Caco-2 (cell line): ENCODE measurements around the gene NUSAP1. TPM values are rescaled to one million over a fixed set of nuclear protein-coding genes. Genes with fewer than 3 reads are reported as not detected.

Source experiments
- BruUV-seq: library from RNA; stranded (reverse); fragments of 400-500 nt; replicated peaks from 2 replicates; lab custom pipeline; 2021; lab: Mats Ljungman, UMichigan
- CTCF ChIA-PET: fragments of 300-600 bp; sonication (Branson Sonifier 250); formaldehyde crosslinking; loops from one replicate; lab custom pipeline; 2022; ENCODE audit warnings: antibody characterized with exemption; lab: Charles Lee
- POLR2A ChIA-PET: fragments of 300-600 bp; sonication (Branson Sonifier 250); formaldehyde crosslinking; loops from one replicate; lab custom pipeline; 2022; ENCODE audit warnings: antibody characterized with exemption; lab: Charles Lee
- DNase-seq, 2 experiments: peaks; one replicate each; pipeline versions ENCODE4 v3.0.0 to v3.0.0-alpha.2; 2020 to 2022
- H3K27me3 ChIP-seq: replicated peaks from 2 replicates; pipeline ENCODE4 v1.6.0; 2011; ENCODE audit warnings: low read length; ENCODE audit not compliant: control insufficient read depth, insufficient read depth
- H3K36me3 ChIP-seq: 2 replicates; pipeline ENCODE4 v1.5.1; 2011; ENCODE audit warnings: low read length; ENCODE audit not compliant: control insufficient read depth, insufficient read depth
- H3K4me1 ChIP-seq: fragments of 250-450 bp; sonication (Bioruptor Pico); 2 replicates; pipeline ENCODE4 v1.5.1; 2020; ENCODE audit warnings: mild to moderate bottlenecking
- H3K4me3 ChIP-seq: 2 replicates; pipeline ENCODE4 v1.5.1; 2011; ENCODE audit warnings: low read depth, mild to moderate bottlenecking, control low read depth, low read length
- H3K9me3 ChIP-seq: fragments of 250-450 bp; sonication (Bioruptor Pico); 2 replicates; pipeline ENCODE4 v1.5.1; 2020; ENCODE audit warnings: mild to moderate bottlenecking, moderate library complexity
- H3K27ac Mint-ChIP-seq: one replicate; pipeline ENCODE4 v1.8.0; 2022; ENCODE audit warnings: mixed read lengths; ENCODE audit not compliant: unreplicated experiment
- H3K27me3 Mint-ChIP-seq: one replicate; pipeline ENCODE4 v1.8.0; 2022; ENCODE audit warnings: mixed read lengths; ENCODE audit not compliant: insufficient read depth, unreplicated experiment
- H3K36me3 Mint-ChIP-seq: one replicate; pipeline ENCODE4 v1.8.0; 2022; ENCODE audit warnings: mild to moderate bottlenecking, mixed read lengths; ENCODE audit not compliant: insufficient read depth, unreplicated experiment
- H3K4me1 Mint-ChIP-seq: one replicate; pipeline ENCODE4 v1.8.0; 2022; ENCODE audit warnings: low read depth, mixed read lengths; ENCODE audit not compliant: unreplicated experiment
- H3K4me3 Mint-ChIP-seq: one replicate; pipeline ENCODE4 v1.8.0; 2022; ENCODE audit warnings: mild to moderate bottlenecking, moderate library complexity, mixed read lengths; ENCODE audit not compliant: unreplicated experiment
- H3K9me3 Mint-ChIP-seq: one replicate; pipeline ENCODE4 v1.8.0; 2022; ENCODE audit warnings: mixed read lengths; ENCODE audit not compliant: unreplicated experiment
- intact Hi-C: fragments of 100-400 bp; cut with micrococcal nuclease; formaldehyde crosslinking; loops from one replicate; pipeline ENCODE4 v1.10.0; 2022; ENCODE audit not compliant: unreplicated experiment
- total RNA-seq: library from RNA; stranded (reverse); gene quantifications from 2 replicates; pipeline ENCODE4 v1.2.3, GENCODE V29; 2022
- TF ChIP-seq, protein P1 (sequence below), 2 experiments: fragments of 200-600 bp in 1 of 2; IDR thresholded peaks; 1 replicate in 1 of 2; 2 replicates in 1 of 2; pipeline versions ENCODE4 v1.5.1 to v1.8.0; 2011 to 2022; ENCODE audit warnings: antibody characterized with exemption in 1 of 2, control low read depth in 1 of 2, inconsistent platforms in 1 of 2, low read depth in 1 of 2, low read length in 1 of 2, mild to moderate bottlenecking in 1 of 2, moderate library complexity in 1 of 2; ENCODE audit not compliant: insufficient read depth in 1 of 2, severe bottlenecking in 1 of 2, unreplicated experiment in 1 of 2

The NUSAP1 gene
- total RNA-seq, 1 experiment from 2014 or later = 106 TPM

DNA sequence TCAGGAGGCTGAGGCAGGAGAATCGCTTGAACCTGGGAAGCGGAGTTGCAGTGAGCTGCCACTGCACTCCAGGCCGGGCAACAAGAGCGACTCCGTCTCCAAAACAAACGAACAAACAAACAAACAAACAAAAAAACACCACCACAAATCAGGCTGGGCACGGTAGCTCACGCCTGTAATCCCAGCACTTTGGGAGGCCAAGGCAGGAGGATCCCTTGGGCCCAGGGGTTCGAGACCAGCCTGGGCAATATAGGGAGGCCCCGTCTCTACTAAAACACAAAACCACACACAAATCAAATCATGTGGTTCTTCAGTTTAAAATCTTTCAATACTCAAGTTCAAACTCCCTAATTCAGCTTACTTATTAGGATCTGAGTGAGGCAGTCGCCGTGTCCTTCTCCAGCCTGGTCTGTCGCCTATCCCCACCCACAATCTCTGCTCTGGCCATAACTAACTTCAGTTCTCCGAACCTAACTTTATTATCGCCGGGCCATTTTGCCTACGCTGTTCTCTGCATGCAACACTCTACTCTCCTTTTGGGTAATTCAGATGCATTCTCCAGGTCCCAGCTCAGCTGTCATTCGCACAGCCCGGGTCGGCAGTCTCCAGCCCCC, 83.6 kb downstream of the NUSAP1 start:
- Mint-ChIP-seq H3K4me1 (no peaks in the 10 kb centered on the region), H3K9me3 (no peaks in the 10 kb centered on the region), H3K4me3 (peak overlapping the region; percentile 95), H3K27me3 (no peaks in the 10 kb centered on the region), H3K27ac (peak overlapping the region; percentile 94), H3K36me3 (peaks cover 17% of the 10 kb centered on the region)
- POLR2A ChIA-PET = interaction anchor here (0.6 kb wide), 1 partner anchor 322 kb away, joined by 4 read pairs; no protein-coding TSS in a partner anchor
- TSS peak; percentile 92 for BruUV-seq
- Histone ChIP-seq H3K36me3 (no peaks in the 10 kb centered on the region), H3K4me3 (peak overlapping the region; percentile 94), H3K4me1 (no peaks in the 10 kb centered on the region), H3K27me3 (no peaks in the 10 kb centered on the region), H3K9me3 (no peaks in the 10 kb centered on the region)
- TF ChIP-seq, protein P1, sequence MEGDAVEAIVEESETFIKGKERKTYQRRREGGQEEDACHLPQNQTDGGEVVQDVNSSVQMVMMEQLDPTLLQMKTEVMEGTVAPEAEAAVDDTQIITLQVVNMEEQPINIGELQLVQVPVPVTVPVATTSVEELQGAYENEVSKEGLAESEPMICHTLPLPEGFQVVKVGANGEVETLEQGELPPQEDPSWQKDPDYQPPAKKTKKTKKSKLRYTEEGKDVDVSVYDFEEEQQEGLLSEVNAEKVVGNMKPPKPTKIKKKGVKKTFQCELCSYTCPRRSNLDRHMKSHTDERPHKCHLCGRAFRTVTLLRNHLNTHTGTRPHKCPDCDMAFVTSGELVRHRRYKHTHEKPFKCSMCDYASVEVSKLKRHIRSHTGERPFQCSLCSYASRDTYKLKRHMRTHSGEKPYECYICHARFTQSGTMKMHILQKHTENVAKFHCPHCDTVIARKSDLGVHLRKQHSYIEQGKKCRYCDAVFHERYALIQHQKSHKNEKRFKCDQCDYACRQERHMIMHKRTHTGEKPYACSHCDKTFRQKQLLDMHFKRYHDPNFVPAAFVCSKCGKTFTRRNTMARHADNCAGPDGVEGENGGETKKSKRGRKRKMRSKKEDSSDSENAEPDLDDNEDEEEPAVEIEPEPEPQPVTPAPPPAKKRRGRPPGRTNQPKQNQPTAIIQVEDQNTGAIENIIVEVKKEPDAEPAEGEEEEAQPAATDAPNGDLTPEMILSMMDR (IDR thresholded peaks at IDR 0.05; ENCODE audit: insufficient read depth in 1 of 2, low read depth in 1 of 2, low read length in 1 of 2, severe bottlenecking in 1 of 2, unreplicated experiment in 1 of 2) = no peak
- intact Hi-C loops = no loop called here
- CTCF ChIA-PET = no interaction called here
- DNase-seq = no peak

DNA sequence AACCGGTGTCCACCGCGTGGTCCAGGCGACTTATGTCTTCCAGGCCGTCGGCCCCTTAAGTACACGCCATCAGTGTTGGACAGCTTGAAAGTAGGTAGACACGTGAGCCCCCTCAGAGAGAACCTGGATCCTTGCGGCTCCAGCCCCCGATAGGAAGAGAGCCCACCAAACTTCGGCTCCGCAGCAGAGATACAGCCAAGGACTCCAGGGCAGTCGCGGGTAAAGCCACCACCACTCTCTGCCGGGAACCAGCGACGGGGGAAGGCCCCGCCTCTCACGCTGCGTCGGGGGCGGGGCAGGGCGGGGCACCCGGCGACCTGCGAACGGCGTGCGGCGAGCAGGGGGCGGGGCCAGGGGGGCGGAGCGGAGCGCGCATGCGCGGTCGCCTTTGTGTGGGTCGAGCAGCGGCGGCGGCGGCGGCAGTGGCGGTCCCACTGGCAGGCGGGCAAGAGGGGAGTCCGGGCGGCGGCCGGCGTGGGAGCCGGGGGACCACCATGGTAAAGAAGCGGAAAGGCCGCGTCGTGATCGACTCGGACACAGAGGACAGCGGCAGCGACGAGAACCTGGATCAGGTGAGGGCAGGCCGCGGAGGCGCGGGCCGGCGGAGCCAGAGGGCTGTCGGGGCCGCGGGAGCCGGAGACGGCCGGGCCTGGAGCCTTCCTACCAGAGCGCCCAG, 84.2 kb downstream of the NUSAP1 start, which contains the start of gene RTF1:
Gene RTF1, plus strand, starts transcription at position 354 of the 676 bp plus-strand sequence. Its CDS starts 21 bp downstream, at position 375.
- DNase-seq = peak; percentile 91 to 97
- no peaks in the 10 kb centered on the region for H3K4me1 ChIP-seq
- Mint-ChIP-seq H3K9me3 (no peaks in the 10 kb centered on the region), H3K27me3 (no peaks in the 10 kb centered on the region), H3K27ac (peak within 1 kb of the TSS; percentile 94), H3K36me3 (peaks cover 17% of the 10 kb centered on the region), H3K4me1 (no peaks in the 10 kb centered on the region), H3K4me3 (peak within 1 kb of the TSS; percentile 95)
- no peaks in the 10 kb centered on the region for H3K36me3 ChIP-seq
- peak within 1 kb of the TSS; percentile 94 for H3K4me3 ChIP-seq
- H3K27me3 ChIP-seq = no peaks in the 10 kb centered on the region
- intact Hi-C loops = no loop called here
- ChIA-PET POLR2A (no interaction called here), CTCF (no interaction called here)
- no TSS peak for BruUV-seq
- no peaks in the 10 kb centered on the region for H3K9me3 ChIP-seq
- TF ChIP-seq, protein P1 (IDR thresholded peaks at IDR 0.05; ENCODE audit: insufficient read depth in 1 of 2, low read depth in 1 of 2, low read length in 1 of 2, severe bottlenecking in 1 of 2, unreplicated experiment in 1 of 2) = no peak

DNA sequence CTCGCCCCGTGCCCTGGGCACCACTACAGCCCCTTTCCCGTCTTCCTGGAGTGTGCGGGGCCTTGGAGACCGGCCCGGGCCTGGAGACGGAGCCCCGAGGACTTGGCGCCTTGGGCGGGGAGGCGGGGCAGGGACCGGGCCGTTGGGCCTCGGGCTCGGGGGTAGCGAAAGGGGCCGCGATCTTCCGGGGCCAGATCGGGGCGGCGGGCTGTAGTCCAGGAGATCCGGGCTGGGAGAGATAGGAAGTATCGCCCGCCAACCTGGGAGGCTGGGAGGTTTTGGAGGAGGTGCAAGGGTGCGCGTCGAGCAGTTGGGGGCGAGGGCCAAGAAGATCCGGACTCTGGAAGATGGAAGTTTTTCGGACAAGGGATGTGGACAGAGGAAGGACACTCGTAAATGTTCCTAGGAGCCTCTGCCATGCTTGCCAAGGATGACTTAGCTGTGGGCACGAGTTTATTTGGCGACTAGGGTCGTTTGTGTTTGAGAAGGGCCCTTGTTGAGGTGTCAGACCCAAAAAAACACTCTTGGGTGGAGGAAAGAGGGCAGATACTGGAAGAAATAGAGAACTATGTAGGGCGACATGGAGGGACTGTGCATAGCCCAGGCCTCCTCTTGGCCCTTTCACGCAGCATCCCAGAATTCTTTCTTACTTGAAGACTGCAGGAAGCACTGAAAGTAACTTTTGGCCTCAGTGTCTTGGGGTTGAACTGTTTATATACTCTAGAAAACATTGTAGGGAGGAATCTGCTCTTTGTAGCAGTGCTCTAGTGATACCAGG, 84.9 kb downstream of the NUSAP1 start:
- Mint-ChIP-seq H3K4me3 (peak overlapping the region; percentile 95), H3K27me3 (no peaks in the 10 kb centered on the region), H3K27ac (peak overlapping the region; percentile 94), H3K9me3 (no peaks in the 10 kb centered on the region), H3K4me1 (no peaks in the 10 kb centered on the region), H3K36me3 (peaks cover 17% of the 10 kb centered on the region)
- no peaks in the 10 kb centered on the region for H3K4me1 ChIP-seq
- H3K36me3 ChIP-seq = no peaks in the 10 kb centered on the region
- peak in 1 of 2 experiments; percentile 57 for DNase-seq
- no peaks in the 10 kb centered on the region for H3K27me3 ChIP-seq
- CTCF ChIA-PET = no interaction called here
- H3K9me3 ChIP-seq = no peaks in the 10 kb centered on the region
- TF ChIP-seq, protein P1 (IDR thresholded peaks at IDR 0.05; ENCODE audit: insufficient read depth in 1 of 2, low read depth in 1 of 2, low read length in 1 of 2, severe bottlenecking in 1 of 2, unreplicated experiment in 1 of 2) = no peak
- no TSS peak for BruUV-seq
- peak overlapping the region; percentile 94 for H3K4me3 ChIP-seq
- POLR2A ChIA-PET = no interaction called here
- intact Hi-C loops = no loop called here
